DND-41 (cell line): ENCODE measurements around the gene GNS.

Source experiments
- ATAC-seq: fragments of 200-7000 bp; cut with Tn5 transposase; 3 replicates; pipeline ENCODE4 v1.9.1; 2021; ENCODE audit warnings: low read depth; ENCODE audit not compliant: insufficient read depth
- DNase-seq: peaks from one replicate; pipeline ENCODE4 v3.0.0-alpha.2; 2020
- H2AFZ ChIP-seq: 2 replicates; pipeline ENCODE4 v1.6.0; 2012; ENCODE audit warnings: low read depth, low read length
- H3K27ac ChIP-seq: 2 replicates; pipeline ENCODE4 v1.5.1; 2012; ENCODE audit warnings: low read length, inconsistent platforms
- H3K27me3 ChIP-seq: fragments of 200-600 bp; sonication (generic); 2 replicates; pipeline ENCODE4 v1.6.0; 2012; ENCODE audit warnings: low read length, mild to moderate bottlenecking, inconsistent platforms; ENCODE audit not compliant: insufficient read depth, poor library complexity
- H3K36me3 ChIP-seq: 2 replicates; pipeline ENCODE4 v1.5.1; 2012; ENCODE audit warnings: low read length, inconsistent platforms; ENCODE audit not compliant: insufficient read depth
- H3K4me1 ChIP-seq: 2 replicates; pipeline ENCODE4 v1.5.1; 2012; ENCODE audit warnings: mild to moderate bottlenecking, low read length; ENCODE audit not compliant: insufficient read depth
- H3K4me2 ChIP-seq: 2 replicates; pipeline ENCODE4 v1.6.0; 2012; ENCODE audit warnings: mild to moderate bottlenecking, moderate library complexity, low read length, inconsistent platforms; ENCODE audit not compliant: insufficient read depth
- H3K4me3 ChIP-seq, 2 experiments: fragments of 200-600 bp in 1 of 2; shearing (Covaris generic) in 1 of 2; 2 replicates each; pipeline ENCODE4 v1.5.1; 2012 to 2016; ENCODE audit warnings: inconsistent platforms in 2 of 2, low read length in 2 of 2, mild to moderate bottlenecking in 2 of 2, low read depth in 1 of 2, moderate library complexity in 1 of 2
- H3K79me2 ChIP-seq: 2 replicates; pipeline ENCODE4 v1.6.0; 2012; ENCODE audit warnings: low read length, inconsistent platforms; ENCODE audit not compliant: insufficient read depth
- H3K9ac ChIP-seq: 2 replicates; pipeline ENCODE4 v1.6.0; 2012; ENCODE audit warnings: low read depth, mild to moderate bottlenecking, inconsistent platforms, low read length, moderate library complexity
- H3K9me3 ChIP-seq: 2 replicates; pipeline ENCODE4 v1.5.1; 2012; ENCODE audit warnings: low read length, moderate library complexity, mild to moderate bottlenecking, inconsistent platforms; ENCODE audit not compliant: insufficient read depth, severe bottlenecking
- H4K20me1 ChIP-seq: 2 replicates; pipeline ENCODE4 v1.6.0; 2012; ENCODE audit warnings: low read length; ENCODE audit not compliant: insufficient read depth
- CTCF ChIP-seq: IDR thresholded peaks from 2 replicates; pipeline ENCODE4 v1.5.1; 2012; ENCODE audit warnings: borderline replicate concordance, low read length, moderate library complexity, mild to moderate bottlenecking; ENCODE audit not compliant: poor library complexity, severe bottlenecking; ENCODE audit errors: extremely low read depth
- EZH2 ChIP-seq: IDR thresholded peaks from 3 replicates; pipeline ENCODE4 v1.6.1; 2012; ENCODE audit warnings: borderline replicate concordance, low read depth, mild to moderate bottlenecking, moderate library complexity, low read length, inconsistent platforms; ENCODE audit not compliant: severe bottlenecking

GNS gene

GRCh38 chr12:64743206-64743605 is 16.0 kb downstream of the GNS start:
- Histone ChIP-seq H4K20me1 (no peaks in the 10 kb centered on the region), H3K9ac (no peak overlapping the region), H3K9me3 (no peaks in the 10 kb centered on the region), H2AFZ (no peak overlapping the region), H3K79me2 (no peaks in the 10 kb centered on the region), H3K4me2 (no peak overlapping the region), H3K27ac (no peak overlapping the region), H3K4me1 (no peaks in the 10 kb centered on the region), H3K27me3 (no peaks in the 10 kb centered on the region), H3K4me3 (no peak overlapping the region), H3K36me3 (peaks cover 79% of the 10 kb centered on the region)
- TF ChIP-seq EZH2 (no peak), CTCF (no peak)
- DNase-seq (no peak), ATAC-seq (no peak)

- Histone ChIP-seq H3K36me3 (peaks cover 75% of the 10 kb centered on the region), H3K4me2 (no peak overlapping the region), H3K4me1 (no peaks in the 10 kb centered on the region), H3K27ac (no peak overlapping the region), H3K9ac (no peak overlapping the region), H3K27me3 (no peaks in the 10 kb centered on the region), H2AFZ (no peak overlapping the region), H3K4me3 (no peak overlapping the region), H3K79me2 (no peaks in the 10 kb centered on the region), H4K20me1 (no peaks in the 10 kb centered on the region), H3K9me3 (no peaks in the 10 kb centered on the region)
- DNase-seq (no peak), ATAC-seq (no peak)
- TF ChIP-seq CTCF (no peak), EZH2 (no peak)
Observed at GRCh38 chr12:64742416-64742815, 16.8 kb downstream of the GNS start.

- ATAC-seq (no peak), DNase-seq (no peak)
- Histone ChIP-seq H3K79me2 (no peaks in the 10 kb centered on the region), H3K4me3 (no peak overlapping the region), H3K36me3 (peaks cover 75% of the 10 kb centered on the region), H3K27me3 (no peaks in the 10 kb centered on the region), H3K27ac (no peak overlapping the region), H2AFZ (no peak overlapping the region), H3K9me3 (no peaks in the 10 kb centered on the region), H4K20me1 (no peaks in the 10 kb centered on the region), H3K4me1 (no peaks in the 10 kb centered on the region), H3K4me2 (no peak overlapping the region), H3K9ac (no peak overlapping the region)
- no peak for TF ChIP-seq EZH2
- no peak for TF ChIP-seq CTCF
Observed at GRCh38 chr12:64740646-64741045, 18.6 kb downstream of the GNS start.

GRCh38 chr12:64739778-64740177 is 19.4 kb downstream of the GNS start:
- Histone ChIP-seq H3K27ac (no peak overlapping the region), H3K79me2 (no peaks in the 10 kb centered on the region), H3K27me3 (no peaks in the 10 kb centered on the region), H3K9me3 (no peaks in the 10 kb centered on the region), H3K4me2 (no peak overlapping the region), H2AFZ (no peak overlapping the region), H3K4me1 (no peaks in the 10 kb centered on the region), H3K9ac (no peak overlapping the region), H3K4me3 (no peak overlapping the region), H3K36me3 (peaks cover 76% of the 10 kb centered on the region), H4K20me1 (no peaks in the 10 kb centered on the region)
- DNase-seq: no peak
- no peak for ATAC-seq
- no peak for TF ChIP-seq CTCF
- TF ChIP-seq EZH2: no peak
